ENCODE results near the gene MINK1.

DNA sequence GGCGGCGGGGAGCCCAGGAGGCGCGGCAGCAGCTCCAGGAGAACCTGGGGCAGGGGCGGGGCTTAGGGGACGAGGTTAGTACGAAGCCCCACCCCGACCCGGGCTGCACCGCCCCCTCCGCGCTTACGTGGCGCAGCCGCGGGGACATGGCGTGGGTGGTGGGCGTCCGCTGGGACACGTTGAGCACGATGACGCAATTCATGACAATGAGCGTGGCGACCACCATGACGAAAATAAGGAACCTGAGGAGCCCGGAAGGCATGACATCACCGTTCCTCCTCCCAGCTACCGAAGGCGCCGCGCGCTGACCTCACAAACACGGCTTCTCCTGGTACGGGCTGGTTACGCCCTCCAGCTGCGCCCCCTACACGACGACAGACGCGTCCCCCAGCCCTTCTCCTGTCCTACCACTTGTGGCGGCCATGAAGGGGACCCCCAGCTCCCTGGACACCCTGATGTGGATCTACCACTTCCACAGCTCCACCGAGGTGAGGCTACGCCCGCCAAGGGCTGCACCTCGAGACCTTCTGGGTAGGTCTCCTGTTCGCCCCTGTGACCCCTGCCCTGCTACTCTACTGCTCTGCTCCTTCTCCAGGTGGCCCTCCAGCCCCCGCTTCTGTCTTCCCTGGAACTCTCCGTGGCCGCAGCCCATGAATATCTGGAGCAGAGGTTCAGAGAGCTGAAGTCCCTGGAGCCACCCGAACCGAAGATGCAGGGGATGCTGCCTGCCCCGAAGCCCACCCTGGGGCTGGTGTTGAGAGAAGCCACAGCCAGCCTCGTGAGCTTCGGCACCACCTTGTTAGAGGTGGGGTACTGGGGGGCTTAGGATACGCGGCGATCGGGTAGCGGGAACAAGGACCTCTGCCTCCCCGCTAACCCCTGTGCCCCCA lies 66.4 kb downstream of the MINK1 start, which contains the start of gene C17orf107:
- TF ChIP-seq, protein P1, sequence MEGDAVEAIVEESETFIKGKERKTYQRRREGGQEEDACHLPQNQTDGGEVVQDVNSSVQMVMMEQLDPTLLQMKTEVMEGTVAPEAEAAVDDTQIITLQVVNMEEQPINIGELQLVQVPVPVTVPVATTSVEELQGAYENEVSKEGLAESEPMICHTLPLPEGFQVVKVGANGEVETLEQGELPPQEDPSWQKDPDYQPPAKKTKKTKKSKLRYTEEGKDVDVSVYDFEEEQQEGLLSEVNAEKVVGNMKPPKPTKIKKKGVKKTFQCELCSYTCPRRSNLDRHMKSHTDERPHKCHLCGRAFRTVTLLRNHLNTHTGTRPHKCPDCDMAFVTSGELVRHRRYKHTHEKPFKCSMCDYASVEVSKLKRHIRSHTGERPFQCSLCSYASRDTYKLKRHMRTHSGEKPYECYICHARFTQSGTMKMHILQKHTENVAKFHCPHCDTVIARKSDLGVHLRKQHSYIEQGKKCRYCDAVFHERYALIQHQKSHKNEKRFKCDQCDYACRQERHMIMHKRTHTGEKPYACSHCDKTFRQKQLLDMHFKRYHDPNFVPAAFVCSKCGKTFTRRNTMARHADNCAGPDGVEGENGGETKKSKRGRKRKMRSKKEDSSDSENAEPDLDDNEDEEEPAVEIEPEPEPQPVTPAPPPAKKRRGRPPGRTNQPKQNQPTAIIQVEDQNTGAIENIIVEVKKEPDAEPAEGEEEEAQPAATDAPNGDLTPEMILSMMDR (IDR thresholded peaks at IDR 0.05): no peak
- no peak for TF ChIP-seq EZH2 (IDR thresholded peaks at IDR 0.05)
- TF ChIP-seq EZH2phosphoT487 (IDR thresholded peaks at IDR 0.05): peak; percentile 34
